IMR-90 (cell line): ENCODE measurements around the gene HIVEP3. TPM values are rescaled to one million over a fixed set of nuclear protein-coding genes. Genes with fewer than 3 reads are reported as not detected.

Experiments used
- ATAC-seq: fragments of 200-7000 bp; cut with Tn5 transposase; 2 replicates; pipeline ENCODE4 v1.9.1; 2020; ENCODE audit warnings: low read depth, mild to moderate bottlenecking, moderate library complexity
- BruUV-seq: library from RNA; stranded (reverse); fragments of 400-500 nt; replicated peaks from 2 replicates; lab custom pipeline; 2021; lab: Mats Ljungman, UMichigan
- CTCF ChIA-PET: fragments of 300-600 bp; formaldehyde crosslinking; extraction: SDS; loops from one replicate; lab custom pipeline; 2021; ENCODE audit warnings: antibody characterized with exemption; lab: Yijun Ruan, JAX
- POLR2A ChIA-PET: fragments of 300-600 bp; sonication (Branson Sonifier 250); formaldehyde crosslinking; loops from one replicate; lab custom pipeline; 2022; ENCODE audit warnings: antibody characterized with exemption; ENCODE audit not compliant: unreplicated experiment; lab: Charles Lee
- DNase-seq: peaks from one replicate; pipeline ENCODE4 v3.0.0; 2013
- H2AFZ ChIP-seq: replicated peaks from 2 replicates; pipeline ENCODE3; 2013; ENCODE audit warnings: low read length, mild to moderate bottlenecking; ENCODE audit not compliant: poor library complexity
- H2AK5ac ChIP-seq: 2 replicates; pipeline ENCODE4 v1.6.1; 2013; ENCODE audit warnings: low read depth, low read length, inconsistent platforms
- H2AK9ac ChIP-seq: replicated peaks from 2 replicates; pipeline ENCODE3; 2013; ENCODE audit warnings: mild to moderate bottlenecking, low read depth, low read length, moderate library complexity; ENCODE audit not compliant: poor library complexity
- H2BK120ac ChIP-seq: 2 replicates; pipeline ENCODE4 v1.6.1; 2013; ENCODE audit warnings: low read depth, low read length, inconsistent platforms
- H2BK15ac ChIP-seq: 3 replicates; pipeline ENCODE4 v1.6.1; 2013; ENCODE audit warnings: low read depth, low read length, inconsistent platforms
- H2BK20ac ChIP-seq: 2 replicates; pipeline ENCODE4 v1.6.1; 2013; ENCODE audit warnings: low read depth, mild to moderate bottlenecking, inconsistent platforms, low read length, moderate library complexity
- H2BK5ac ChIP-seq: 2 replicates; pipeline ENCODE4 v1.6.1; 2013; ENCODE audit warnings: mild to moderate bottlenecking, low read depth, low read length, inconsistent platforms; ENCODE audit not compliant: poor library complexity, severe bottlenecking
- H3K14ac ChIP-seq: replicated peaks from 2 replicates; pipeline ENCODE4 v1.6.1; 2013; ENCODE audit warnings: low read depth, low read length, inconsistent platforms
- H3K18ac ChIP-seq: 2 replicates; pipeline ENCODE4 v1.6.1; 2013; ENCODE audit warnings: low read depth, low read length, control low read depth
- H3K23ac ChIP-seq: 2 replicates; pipeline ENCODE4 v1.6.1; 2013; ENCODE audit warnings: low read depth, low read length, inconsistent platforms
- H3K27ac ChIP-seq: 2 replicates; pipeline ENCODE4 v1.5.1; 2013; ENCODE audit warnings: mild to moderate bottlenecking, control low read depth, low read length; ENCODE audit not compliant: insufficient read depth
- H3K27me3 ChIP-seq: 2 replicates; pipeline ENCODE4 v1.6.1; 2013; ENCODE audit warnings: low read length; ENCODE audit not compliant: control insufficient read depth, insufficient read depth
- H3K36me3 ChIP-seq: 2 replicates; pipeline ENCODE4 v1.6.1; 2013; ENCODE audit warnings: low read length, mixed read lengths; ENCODE audit not compliant: control insufficient read depth, insufficient read depth
- H3K4ac ChIP-seq: 2 replicates; pipeline ENCODE4 v1.6.1; 2013; ENCODE audit warnings: low read depth, low read length, inconsistent platforms
- H3K4me1 ChIP-seq: 2 replicates; pipeline ENCODE4 v1.6.1; 2013; ENCODE audit warnings: low read length, mixed read lengths; ENCODE audit not compliant: control insufficient read depth, insufficient read depth
- H3K4me2 ChIP-seq: 2 replicates; pipeline ENCODE4 v1.6.1; 2013; ENCODE audit warnings: low read depth, mild to moderate bottlenecking, control low read depth, low read length, moderate library complexity
- H3K4me3 ChIP-seq: 2 replicates; pipeline ENCODE4 v1.5.1; 2013; ENCODE audit warnings: low read depth, mild to moderate bottlenecking, control low read depth, low read length, moderate library complexity; ENCODE audit not compliant: insufficient read depth
- H3K56ac ChIP-seq: 2 replicates; pipeline ENCODE4 v1.6.1; 2013; ENCODE audit warnings: low read length, inconsistent platforms; ENCODE audit not compliant: insufficient read depth; ENCODE audit errors: extremely low read depth
- H3K79me1 ChIP-seq, 2 experiments: 2 replicates each; pipeline ENCODE4 v1.6.1; 2013; ENCODE audit warnings: low read length in 2 of 2, inconsistent platforms in 1 of 2, low read depth in 1 of 2
- H3K9ac ChIP-seq: 2 replicates; pipeline ENCODE4 v1.6.1; 2013; ENCODE audit warnings: low read depth, low read length, control low read depth
- H3K9me1 ChIP-seq: 2 replicates; pipeline ENCODE4 v1.6.1; 2013; ENCODE audit warnings: low read length, inconsistent platforms; ENCODE audit not compliant: insufficient read depth
- H3K9me3 ChIP-seq: 2 replicates; pipeline ENCODE4 v1.6.1; 2013; ENCODE audit warnings: low read length; ENCODE audit not compliant: control insufficient read depth, insufficient read depth
- H4K20me1 ChIP-seq: 2 replicates; pipeline ENCODE4 v1.6.1; 2013; ENCODE audit warnings: low read length, inconsistent platforms; ENCODE audit not compliant: insufficient read depth
- H4K5ac ChIP-seq: 2 replicates; pipeline ENCODE4 v1.6.1; 2013; ENCODE audit warnings: mild to moderate bottlenecking, low read depth, low read length, control low read depth
- H4K8ac ChIP-seq, 2 experiments: 2 replicates each; pipeline ENCODE4 v1.6.1; 2013; ENCODE audit warnings: low read depth in 2 of 2, low read length in 2 of 2, control low read depth in 1 of 2, inconsistent platforms in 1 of 2
- H4K91ac ChIP-seq: 2 replicates; pipeline ENCODE4 v1.6.1; 2013; ENCODE audit warnings: low read depth, low read length, inconsistent platforms; ENCODE audit not compliant: insufficient read depth
- BHLHE40 ChIP-seq: fragments of 150-350 bp; IDR thresholded peaks from 2 replicates; pipeline ENCODE4 v1.6.1; 2016; ENCODE audit warnings: mild to moderate bottlenecking, low read depth, low read length
- CEBPB ChIP-seq: IDR thresholded peaks from 2 replicates; pipeline ENCODE4 v1.6.1; 2012; ENCODE audit warnings: low read depth, low read length, improper control_type of control experiment
- MAZ ChIP-seq: IDR thresholded peaks from 2 replicates; pipeline ENCODE4 v1.6.1; 2012; ENCODE audit warnings: low read depth, mild to moderate bottlenecking, low read length, improper control_type of control experiment, moderate library complexity, borderline replicate concordance
- NFE2L2 ChIP-seq: fragments of 150-350 bp; IDR thresholded peaks from 2 replicates; pipeline ENCODE4 v1.6.1; 2016; ENCODE audit warnings: low read depth, mild to moderate bottlenecking, low read length
- RAD21 ChIP-seq: IDR thresholded peaks from 2 replicates; pipeline ENCODE4 v1.6.1; 2012; ENCODE audit warnings: low read length, improper control_type of control experiment
- SMC3 ChIP-seq: fragments of 150-350 bp; IDR thresholded peaks from 2 replicates; pipeline ENCODE4 v1.6.1; 2016; ENCODE audit warnings: low read depth, mild to moderate bottlenecking, antibody characterized with exemption, low read length, moderate library complexity
- WGBS, 2 experiments: methylation state at CpG; one replicate each; pipeline versions ENCODE4 v1.1.5 to v1.1.7; 2013; ENCODE audit warnings: missing lambda C conversion rate in 2 of 2; ENCODE audit not compliant: insufficient read length in 1 of 2; ENCODE audit errors: extremely low coverage in 2 of 2; 5-methylcytosine and 5-hydroxymethylcytosine counted together
- dilution Hi-C: fragments of 300-500 bp; cut with HindIII; formaldehyde crosslinking; loops from one replicate; pipeline ENCODE4 v1.14.3; 2018; ENCODE audit warnings: low sequenced_read_pairs; ENCODE audit not compliant: unreplicated experiment
- in situ Hi-C: fragments of 300-500 bp; cut with MboI; formaldehyde crosslinking; loops from 3 replicates; pipeline ENCODE4 v1.14.3; 2019; ENCODE audit warnings: low sequenced_read_pairs, inconsistent platforms, mixed read lengths
- intact Hi-C: fragments of 100-400 bp; cut with micrococcal nuclease; formaldehyde crosslinking; loops from 2 replicates; pipeline ENCODE4 v1.10.0; 2022
- polyA plus RNA-seq, 3 experiments: library from polyadenylated mRNA; depleted of rRNA; stranded (reverse); fragments of >200 nt; gene quantifications; 2 replicates each; pipeline ENCODE4 v1.2.3, GENCODE V29; 2012; ENCODE audit warnings: low replicate concordance in 1 of 3
- total RNA-seq: library from RNA; depleted of rRNA; stranded (reverse); fragments of >200 nt; gene quantifications from 2 replicates; pipeline ENCODE4 v1.2.3, GENCODE V29; 2012
- TF ChIP-seq, protein P1 (sequence below): fragments of 150-350 bp; IDR thresholded peaks from 2 replicates; pipeline ENCODE4 v1.6.1; 2016; ENCODE audit warnings: low read depth, mild to moderate bottlenecking, low read length, moderate library complexity, borderline replicate concordance

Gene HIVEP3
- total and polyA plus RNA-seq, 2 of the 4 experiments (the other 2 are of a cell fraction), result 1.4 to 4.0 TPM

DNA sequence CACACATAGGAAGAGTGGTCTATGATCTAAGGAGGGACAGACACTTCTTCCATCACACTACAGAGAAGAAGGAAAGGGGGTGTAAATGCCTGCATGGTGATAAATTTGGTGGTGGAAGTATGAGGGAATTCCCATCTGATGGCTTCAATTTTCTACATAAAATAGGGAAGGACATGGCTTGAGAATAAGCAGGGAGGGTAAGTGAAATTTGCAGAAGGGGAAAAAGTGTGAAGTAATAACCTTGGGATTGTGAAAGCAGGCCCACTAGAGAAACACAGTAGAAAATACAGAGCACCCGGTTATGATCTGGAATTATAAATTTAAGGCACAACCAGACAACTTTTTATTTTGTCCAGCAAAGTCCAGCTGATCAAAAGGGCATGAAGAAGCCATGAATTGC, 22.7 kb upstream of the HIVEP3 start:
- Histone ChIP-seq H3K4ac (no peak overlapping the region), H4K91ac (no peak overlapping the region), H3K27ac (no peak overlapping the region), H2AK5ac (no peak overlapping the region), H3K4me1 (no peaks in the 10 kb centered on the region), H3K27me3 (no peaks in the 10 kb centered on the region; the same call in 1 of the 2 replicates), H3K36me3 (no peaks in the 10 kb centered on the region), H3K23ac (no peak overlapping the region), H3K79me1 (no peaks in the 10 kb centered on the region; a peak in 1 of 4 replicates), H2BK20ac (no peak overlapping the region), H3K56ac (no peak overlapping the region), H3K14ac (no peak overlapping the region), H3K9ac (no peak overlapping the region), H2BK15ac (no peak overlapping the region), H2AFZ (no peak overlapping the region), H2AK9ac (no peak overlapping the region), H3K4me3 (no peak overlapping the region), H3K9me1 (no peaks in the 10 kb centered on the region), H3K18ac (no peak overlapping the region), H2BK120ac (no peak overlapping the region), H3K9me3 (no peaks in the 10 kb centered on the region), H3K4me2 (no peak overlapping the region), H4K20me1 (no peaks in the 10 kb centered on the region), H2BK5ac (no peak overlapping the region), H4K8ac (no peak overlapping the region), H4K5ac (no peak overlapping the region)
- POLR2A ChIA-PET, result no interaction called here
- no CpG with 5 or more reads among the region's 1 CpG for WGBS, 2 experiments
- in situ Hi-C loops, result no loop called here
- dilution Hi-C loops, result no loop called here
- TF ChIP-seq SMC3 (no peak), NFE2L2 (no peak), BHLHE40 (no peak), RAD21 (no peak), CEBPB (no peak), MAZ (no peak)
- TF ChIP-seq, protein P1, sequence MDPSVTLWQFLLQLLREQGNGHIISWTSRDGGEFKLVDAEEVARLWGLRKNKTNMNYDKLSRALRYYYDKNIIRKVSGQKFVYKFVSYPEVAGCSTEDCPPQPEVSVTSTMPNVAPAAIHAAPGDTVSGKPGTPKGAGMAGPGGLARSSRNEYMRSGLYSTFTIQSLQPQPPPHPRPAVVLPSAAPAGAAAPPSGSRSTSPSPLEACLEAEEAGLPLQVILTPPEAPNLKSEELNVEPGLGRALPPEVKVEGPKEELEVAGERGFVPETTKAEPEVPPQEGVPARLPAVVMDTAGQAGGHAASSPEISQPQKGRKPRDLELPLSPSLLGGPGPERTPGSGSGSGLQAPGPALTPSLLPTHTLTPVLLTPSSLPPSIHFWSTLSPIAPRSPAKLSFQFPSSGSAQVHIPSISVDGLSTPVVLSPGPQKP, result no peak
- DNase-seq (no peak), ATAC-seq (no peak)
- no TSS peak for BruUV-seq
- intact Hi-C loops, result no loop called here
- CTCF ChIA-PET, result no interaction called here
